Right lobe of liver (tissue), 4 donors: ENCODE results near the gene MACF1.

Experiments used
- CTCF ChIP-seq, 4 donors: fragments of 200-600 bp in 3 of 4; fragments of 450-650 bp in 1 of 4; IDR thresholded peaks; one replicate each; pipeline versions ENCODE4 v1.5.1 to v1.8.0; 2016 to 2022; ENCODE audit warnings: antibody characterized with exemption in 4 of 4, mild to moderate bottlenecking in 2 of 4
- POLR2A ChIP-seq: fragments of 450-650 bp; IDR thresholded peaks from one replicate; pipeline ENCODE4 v1.6.1; 2017; ENCODE audit warnings: antibody characterized with exemption, mild to moderate bottlenecking
- donor health status: DM: no; HTN: no; CAD: no.
- donor health status: DM: no; HTN: no; CAD: no.
- donor health status: DM: no; HTN: yes; CAD: no.

GRCh38 chr1:39484564-39484963 lies 280.1 kb downstream of the MACF1 start:
- TF ChIP-seq CTCF (IDR thresholded peaks at IDR 0.05) (no peak), POLR2A (no peak)
